Measurements from ENCODE around the gene LDB1.

The LDB1 gene

DNA sequence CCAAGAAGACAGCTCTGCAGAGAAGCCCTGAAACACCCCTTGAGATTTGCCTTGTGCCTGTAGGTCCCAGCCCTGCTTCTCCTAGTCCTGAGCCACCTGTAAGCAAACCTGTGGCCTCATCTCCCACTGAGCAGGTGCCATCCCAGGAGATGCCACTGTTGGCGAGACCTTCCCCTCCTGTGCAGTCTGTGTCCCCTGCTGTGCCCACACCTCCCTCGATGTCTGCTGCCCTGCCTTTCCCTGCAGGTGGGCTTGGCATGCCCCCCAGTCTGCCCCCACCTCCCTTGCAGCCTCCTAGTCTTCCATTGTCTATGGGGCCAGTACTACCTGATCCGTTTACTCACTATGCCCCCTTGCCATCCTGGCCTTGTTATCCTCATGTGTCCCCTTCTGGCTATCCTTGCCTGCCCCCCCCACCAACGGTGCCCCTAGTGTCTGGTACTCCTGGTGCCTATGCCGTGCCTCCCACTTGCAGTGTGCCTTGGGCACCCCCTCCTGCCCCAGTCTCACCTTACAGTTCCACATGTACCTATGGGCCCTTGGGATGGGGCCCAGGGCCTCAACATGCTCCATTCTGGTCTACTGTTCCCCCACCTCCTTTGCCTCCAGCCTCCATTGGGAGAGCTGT lies 20.9 kb upstream of the LDB1 start:
- H3K36me3 ChIP-seq = peaks cover 46% of the 10 kb centered on the region
- no peak overlapping the region for H3K4me3 ChIP-seq (ENCODE audit: low read depth in 1 of 2, low read length in 1 of 2)
- H3K9me3 ChIP-seq = no peaks in the 10 kb centered on the region
- no peaks in the 10 kb centered on the region for H3K27me3 ChIP-seq
- TF ChIP-seq, protein P1, sequence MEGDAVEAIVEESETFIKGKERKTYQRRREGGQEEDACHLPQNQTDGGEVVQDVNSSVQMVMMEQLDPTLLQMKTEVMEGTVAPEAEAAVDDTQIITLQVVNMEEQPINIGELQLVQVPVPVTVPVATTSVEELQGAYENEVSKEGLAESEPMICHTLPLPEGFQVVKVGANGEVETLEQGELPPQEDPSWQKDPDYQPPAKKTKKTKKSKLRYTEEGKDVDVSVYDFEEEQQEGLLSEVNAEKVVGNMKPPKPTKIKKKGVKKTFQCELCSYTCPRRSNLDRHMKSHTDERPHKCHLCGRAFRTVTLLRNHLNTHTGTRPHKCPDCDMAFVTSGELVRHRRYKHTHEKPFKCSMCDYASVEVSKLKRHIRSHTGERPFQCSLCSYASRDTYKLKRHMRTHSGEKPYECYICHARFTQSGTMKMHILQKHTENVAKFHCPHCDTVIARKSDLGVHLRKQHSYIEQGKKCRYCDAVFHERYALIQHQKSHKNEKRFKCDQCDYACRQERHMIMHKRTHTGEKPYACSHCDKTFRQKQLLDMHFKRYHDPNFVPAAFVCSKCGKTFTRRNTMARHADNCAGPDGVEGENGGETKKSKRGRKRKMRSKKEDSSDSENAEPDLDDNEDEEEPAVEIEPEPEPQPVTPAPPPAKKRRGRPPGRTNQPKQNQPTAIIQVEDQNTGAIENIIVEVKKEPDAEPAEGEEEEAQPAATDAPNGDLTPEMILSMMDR (IDR thresholded peaks at IDR 0.05) = no peak
- no peak overlapping the region for H3K27ac ChIP-seq
- no peaks in the 10 kb centered on the region for H3K4me1 ChIP-seq (ENCODE audit: control insufficient read depth in 1 of 2, insufficient read depth in 1 of 2, low read depth in 1 of 2, low read length in 1 of 2)

DNA sequence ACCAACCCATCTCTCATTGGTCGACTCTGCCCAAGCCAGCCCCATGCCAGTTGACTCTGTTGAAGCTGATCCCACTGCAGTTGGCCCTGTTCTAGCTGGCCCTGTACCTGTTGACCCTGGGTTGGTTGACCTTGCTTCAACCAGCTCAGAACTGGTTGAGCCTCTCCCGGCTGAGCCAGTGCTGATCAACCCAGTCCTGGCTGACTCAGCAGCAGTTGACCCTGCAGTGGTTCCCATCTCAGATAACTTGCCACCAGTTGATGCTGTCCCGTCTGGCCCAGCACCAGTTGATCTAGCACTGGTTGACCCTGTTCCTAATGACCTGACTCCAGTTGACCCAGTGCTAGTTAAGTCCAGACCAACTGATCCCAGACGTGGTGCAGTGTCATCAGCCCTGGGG lies 20.1 kb upstream of the LDB1 start:
- Histone ChIP-seq H3K9me3 (no peaks in the 10 kb centered on the region), H3K4me3 (ENCODE audit: low read depth in 1 of 2, low read length in 1 of 2) (no peak overlapping the region), H3K27ac (no peak overlapping the region), H3K27me3 (no peaks in the 10 kb centered on the region), H3K36me3 (peaks cover 46% of the 10 kb centered on the region), H3K4me1 (ENCODE audit: control insufficient read depth in 1 of 2, insufficient read depth in 1 of 2, low read depth in 1 of 2, low read length in 1 of 2) (no peaks in the 10 kb centered on the region)
- TF ChIP-seq, protein P1 (IDR thresholded peaks at IDR 0.05) = no peak

DNA sequence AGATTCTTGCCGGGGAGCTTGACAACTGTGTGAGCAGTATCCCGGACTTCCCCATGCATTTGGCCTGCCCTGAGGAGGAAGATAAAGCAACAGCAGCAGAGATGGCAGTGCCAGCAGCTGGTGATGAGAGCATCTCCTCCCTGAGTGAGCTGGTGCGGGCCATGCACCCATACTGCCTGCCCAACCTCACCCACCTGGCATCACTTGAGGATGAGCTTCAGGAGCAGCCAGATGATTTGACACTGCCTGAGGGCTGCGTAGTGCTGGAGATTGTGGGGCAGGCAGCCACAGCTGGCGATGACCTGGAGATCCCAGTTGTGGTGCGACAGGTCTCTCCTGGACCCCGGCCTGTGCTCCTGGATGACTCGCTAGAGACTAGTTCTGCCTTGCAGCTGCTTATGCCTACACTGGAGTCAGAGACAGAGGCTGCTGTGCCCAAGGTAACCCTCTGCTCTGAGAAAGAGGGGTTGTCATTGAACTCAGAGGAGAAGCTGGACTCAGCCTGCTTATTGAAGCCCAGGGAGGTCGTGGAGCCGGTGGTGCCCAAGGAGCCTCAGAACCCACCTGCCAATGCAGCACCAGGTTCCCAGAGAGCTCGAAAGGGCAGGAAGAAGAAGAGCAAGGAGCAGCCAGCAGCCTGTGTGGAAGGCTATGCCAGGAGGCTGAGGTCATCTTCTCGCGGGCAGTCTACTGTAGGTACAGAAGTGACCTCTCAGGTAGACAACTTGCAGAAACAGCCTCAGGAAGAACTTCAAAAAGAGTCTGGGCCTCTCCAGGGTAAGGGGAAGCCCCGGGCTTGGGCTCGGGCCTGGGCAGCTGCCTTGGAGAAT lies 19.3 kb upstream of the LDB1 start:
- Histone ChIP-seq H3K27me3 (no peaks in the 10 kb centered on the region), H3K9me3 (no peaks in the 10 kb centered on the region), H3K36me3 (peaks cover 41% of the 10 kb centered on the region), H3K4me1 (ENCODE audit: control insufficient read depth in 1 of 2, insufficient read depth in 1 of 2, low read depth in 1 of 2, low read length in 1 of 2) (peaks cover 0 to 1% of the 10 kb centered on the region in 2 experiments), H3K27ac (no peak overlapping the region), H3K4me3 (ENCODE audit: low read depth in 1 of 2, low read length in 1 of 2) (no peak overlapping the region)
- TF ChIP-seq, protein P1 (IDR thresholded peaks at IDR 0.05) = no peak

DNA sequence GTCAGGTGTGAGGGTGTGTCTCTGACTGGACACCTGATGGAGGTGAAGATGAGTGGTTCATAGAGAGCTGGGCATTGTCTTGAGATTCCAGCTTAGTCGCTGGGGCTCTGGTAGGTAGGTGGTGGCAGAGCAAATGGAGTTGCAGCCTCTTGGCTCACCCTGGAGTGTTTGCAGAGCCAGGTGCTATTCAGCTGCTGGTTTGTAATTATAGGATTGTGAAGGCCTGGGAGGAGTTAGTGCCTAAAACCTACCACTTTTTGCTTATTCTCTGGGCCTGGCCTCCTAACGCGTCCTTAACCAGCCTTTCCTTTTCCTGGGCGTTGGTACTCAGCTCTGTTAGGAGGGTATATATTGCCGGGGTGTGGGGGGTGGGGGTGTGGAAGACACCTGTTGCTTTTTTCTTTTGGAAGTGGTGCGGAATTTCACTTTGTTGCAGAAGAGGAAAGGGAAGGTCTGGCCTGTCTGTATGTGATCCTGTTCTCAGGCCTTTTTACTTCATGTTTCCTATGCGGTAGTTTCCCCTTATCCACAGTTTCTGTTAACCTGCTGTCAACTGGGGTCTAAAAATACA lies 15.9 kb upstream of the LDB1 start:
- Histone ChIP-seq H3K27ac (no peak overlapping the region), H3K27me3 (no peaks in the 10 kb centered on the region), H3K4me1 (ENCODE audit: control insufficient read depth in 1 of 2, insufficient read depth in 1 of 2, low read depth in 1 of 2, low read length in 1 of 2) (peaks cover 22 to 24% of the 10 kb centered on the region in 2 experiments), H3K4me3 (ENCODE audit: low read depth in 1 of 2, low read length in 1 of 2) (no peak overlapping the region), H3K36me3 (peaks cover 29% of the 10 kb centered on the region), H3K9me3 (no peaks in the 10 kb centered on the region)
- TF ChIP-seq, protein P1 (IDR thresholded peaks at IDR 0.05) = no peak

DNA sequence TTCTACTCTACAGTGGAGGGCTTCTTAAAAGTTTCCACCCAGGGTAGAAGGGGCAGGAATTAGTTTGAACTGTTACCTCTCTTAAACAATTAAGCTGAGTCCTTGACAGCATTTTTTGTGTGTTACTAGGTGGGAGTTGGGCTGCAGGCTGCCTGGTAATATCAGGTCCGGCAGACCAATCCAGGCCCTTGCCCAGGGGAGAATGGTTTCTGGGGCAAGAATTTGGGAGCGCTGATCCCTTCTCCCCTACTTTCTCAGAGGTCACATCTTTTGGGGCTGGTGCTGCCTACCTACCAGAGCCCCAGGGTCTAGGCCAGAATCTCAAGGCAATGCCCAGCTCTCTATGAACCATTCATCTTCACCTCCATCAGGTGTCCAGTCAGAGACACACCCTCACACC lies 14.2 kb upstream of the LDB1 start:
- H3K4me3 ChIP-seq (ENCODE audit: low read depth in 1 of 2, low read length in 1 of 2) = no peak overlapping the region
- H3K4me1 ChIP-seq (ENCODE audit: control insufficient read depth in 1 of 2, insufficient read depth in 1 of 2, low read depth in 1 of 2, low read length in 1 of 2) = peaks cover 22 to 24% of the 10 kb centered on the region in 2 experiments
- TF ChIP-seq, protein P1 (IDR thresholded peaks at IDR 0.05) = no peak
- no peaks in the 10 kb centered on the region for H3K27me3 ChIP-seq
- H3K36me3 ChIP-seq = peaks cover 14% of the 10 kb centered on the region
- H3K27ac ChIP-seq = no peak overlapping the region
- no peaks in the 10 kb centered on the region for H3K9me3 ChIP-seq
